Activated gamma-delta T cell treated with Interleukin-2 at 50 U/mL for 16 hours (primary cell): ENCODE measurements around the gene EXOC6B.

ENCODE experiments used
- DNase-seq: peaks from one replicate; pipeline ENCODE4 v3.0.0-alpha.2; 2020

Gene EXOC6B

GRCh38 chr2:72198532-72199241 lies 627.1 kb downstream of the EXOC6B start:
- no peak for DNase-seq

GRCh38 chr2:72193723-72194122 lies 632.1 kb downstream of the EXOC6B start:
- DNase-seq = no peak

DNA sequence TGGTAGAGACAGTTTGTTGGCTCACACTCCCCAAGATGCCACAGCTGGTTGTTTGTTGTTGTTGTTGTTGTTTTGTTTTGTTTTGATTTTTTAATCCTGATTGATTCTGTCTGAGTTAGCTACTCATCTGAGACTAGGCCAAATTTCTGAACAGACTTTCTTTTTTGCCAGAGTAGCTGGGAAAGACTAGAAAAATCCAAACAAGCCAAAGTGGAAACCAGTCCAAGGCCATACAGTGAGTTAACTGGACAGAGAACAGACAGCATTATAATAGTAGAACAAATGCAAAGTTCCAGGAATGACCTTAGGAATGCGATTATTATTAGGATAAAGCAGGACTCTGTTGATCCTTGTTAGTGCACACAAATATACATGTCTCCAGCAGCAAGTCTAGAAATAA lies 634.4 kb downstream of the EXOC6B start:
- no peak for DNase-seq

DNA sequence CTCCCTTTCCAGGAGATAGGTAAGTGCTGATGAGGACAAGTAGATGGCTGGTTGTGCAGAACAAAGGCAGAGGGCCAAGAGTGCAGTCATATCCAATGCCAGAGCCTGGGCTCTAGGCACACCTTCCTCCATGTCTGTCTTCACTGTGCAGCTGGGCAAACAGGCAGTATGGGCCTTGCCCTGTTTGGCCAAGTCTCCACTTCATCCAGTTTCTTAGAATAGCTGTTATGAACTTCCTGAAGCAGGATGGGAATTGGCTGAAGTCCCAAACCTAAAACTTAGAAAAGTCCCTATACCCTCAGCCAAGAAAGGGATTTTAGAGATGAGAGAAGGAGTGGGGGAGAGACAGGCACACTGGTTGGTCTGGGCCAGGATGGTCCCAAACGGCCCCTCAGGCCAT lies 640.6 kb downstream of the EXOC6B start:
- DNase-seq = no peak

GRCh38 chr2:72183466-72183865 lies 642.4 kb downstream of the EXOC6B start:
- no peak for DNase-seq

GRCh38 chr2:72183016-72183415 lies 642.8 kb downstream of the EXOC6B start:
- no peak for DNase-seq

GRCh38 chr2:72182547-72182946 lies 643.3 kb downstream of the EXOC6B start:
- DNase-seq = no peak

- no peak for DNase-seq
Measured at GRCh38 chr2:72181616-72182015, 644.2 kb downstream of the EXOC6B start.

GRCh38 chr2:72180351-72180750 lies 645.5 kb downstream of the EXOC6B start:
- no peak for DNase-seq

GRCh38 chr2:72178551-72178950 lies 647.3 kb downstream of the EXOC6B start:
- no peak for DNase-seq

GRCh38 chr2:72176281-72176680 lies 649.6 kb downstream of the EXOC6B start:
- DNase-seq = no peak

DNA sequence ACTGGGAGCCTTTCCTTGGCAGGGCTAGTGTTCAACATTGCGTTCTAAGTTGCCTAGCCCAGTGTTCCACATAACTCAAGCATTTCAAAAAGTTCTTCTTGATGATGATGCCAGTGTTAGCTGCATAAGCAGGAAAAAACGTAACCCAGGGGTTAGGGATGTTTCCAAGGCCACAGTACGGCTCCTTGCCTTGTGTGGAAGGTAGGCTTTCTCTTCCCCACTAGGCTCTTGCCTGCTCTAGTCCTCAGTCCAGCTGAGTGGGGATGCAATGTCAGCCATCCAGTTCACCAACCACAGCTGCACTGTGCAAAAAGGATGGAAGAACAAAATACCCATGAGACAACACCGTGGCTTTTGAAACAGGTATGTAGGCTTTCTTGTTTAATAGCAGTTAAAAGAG lies 650.2 kb downstream of the EXOC6B start:
- DNase-seq = no peak

DNA sequence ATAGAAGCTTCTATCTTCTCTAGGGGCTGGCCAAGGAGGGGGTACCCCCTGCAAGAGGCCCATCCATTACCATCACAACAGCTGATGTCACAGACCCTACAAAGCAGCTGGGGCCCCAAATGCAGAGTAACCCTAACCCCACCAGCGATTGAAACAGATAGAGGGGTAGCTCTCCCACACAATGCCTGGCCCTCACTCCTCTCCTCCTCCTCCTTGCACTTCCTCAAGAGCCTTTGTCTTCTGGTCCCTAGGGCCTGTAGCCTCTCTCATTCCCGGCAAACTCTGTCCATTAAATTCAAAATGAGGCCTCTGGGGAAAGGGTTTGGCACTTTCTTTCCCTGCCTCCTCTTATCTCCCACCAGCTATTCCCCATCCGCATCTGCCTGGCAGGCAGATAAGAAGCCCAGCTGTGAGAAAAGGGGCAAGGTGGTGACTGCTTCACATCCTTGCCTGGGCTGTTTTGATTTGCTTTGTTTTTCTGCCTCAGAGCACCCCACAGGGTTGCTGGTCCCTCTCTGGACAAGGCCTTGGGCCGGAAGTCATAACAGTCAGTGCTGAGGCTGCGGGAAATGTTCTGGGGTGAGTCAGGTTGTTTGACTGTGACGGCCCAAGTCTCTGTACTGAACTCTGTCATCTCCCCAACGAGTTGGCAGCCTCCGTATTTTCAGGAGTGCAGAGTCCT lies 652.1 kb downstream of the EXOC6B start:
- no peak for DNase-seq

DNA sequence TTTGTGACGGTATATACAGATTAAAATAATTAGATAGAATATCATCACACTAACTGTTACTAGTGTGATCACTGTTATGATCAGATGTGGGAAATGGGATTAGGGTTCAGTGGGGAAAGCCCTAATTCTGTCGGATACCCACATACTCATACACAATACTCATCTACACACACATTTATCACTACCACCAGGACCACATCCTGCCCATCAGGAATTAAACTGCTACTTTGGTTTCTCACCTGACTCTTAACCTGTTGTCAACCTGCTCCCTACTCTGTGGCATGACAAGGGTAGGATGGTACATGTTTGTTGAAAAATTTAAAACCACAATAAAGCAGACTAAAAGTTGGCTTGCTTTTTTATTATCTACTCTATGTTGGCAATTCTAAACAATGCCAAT lies 653.4 kb downstream of the EXOC6B start:
- DNase-seq = no peak

GRCh38 chr2:72166279-72166678 lies 659.6 kb downstream of the EXOC6B start:
- DNase-seq = no peak

GRCh38 chr2:72165792-72166191 lies 660.0 kb downstream of the EXOC6B start:
- DNase-seq = no peak

GRCh38 chr2:72162574-72162973 lies 663.3 kb downstream of the EXOC6B start:
- no peak for DNase-seq

DNA sequence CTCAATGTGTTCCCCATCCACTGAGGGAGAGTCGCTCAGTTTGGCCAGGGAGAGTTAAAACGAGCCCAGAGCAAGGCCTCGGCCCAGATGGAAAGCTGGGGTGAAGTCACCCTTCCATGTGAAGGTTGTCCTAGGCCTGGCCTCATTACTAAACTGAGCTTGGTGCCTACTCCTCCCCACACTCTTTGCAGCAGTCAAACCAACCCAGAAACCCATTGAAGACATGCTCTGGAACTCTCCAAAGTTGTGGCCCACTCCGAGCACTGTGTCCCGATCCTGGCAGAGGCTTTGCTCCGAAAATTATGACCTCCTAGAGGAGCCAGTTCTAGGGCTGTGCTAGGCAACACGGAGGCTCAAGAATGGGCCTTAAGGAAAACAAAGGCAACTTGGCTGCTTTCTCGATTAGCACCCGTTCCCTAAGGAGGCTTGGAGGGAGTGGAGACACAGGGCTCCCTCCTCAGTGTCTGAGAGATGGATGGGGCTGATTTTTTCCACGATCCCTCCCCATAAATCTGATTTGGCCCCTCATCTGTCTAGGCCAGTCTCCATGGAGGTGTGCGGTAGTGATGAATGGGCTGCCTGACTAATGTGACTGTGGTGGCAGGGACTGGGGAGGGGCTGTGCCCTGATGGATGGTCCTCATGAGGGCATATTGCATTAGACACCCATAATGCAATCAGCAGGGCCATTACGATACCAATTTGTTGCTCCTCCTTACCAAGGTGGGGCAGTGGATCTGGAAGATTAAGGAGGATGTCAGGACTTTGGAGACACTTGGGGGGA lies 666.4 kb downstream of the EXOC6B start:
- DNase-seq = no peak

- no peak for DNase-seq
Measured at GRCh38 chr2:72157871-72158771, 667.7 kb downstream of the EXOC6B start.

DNA sequence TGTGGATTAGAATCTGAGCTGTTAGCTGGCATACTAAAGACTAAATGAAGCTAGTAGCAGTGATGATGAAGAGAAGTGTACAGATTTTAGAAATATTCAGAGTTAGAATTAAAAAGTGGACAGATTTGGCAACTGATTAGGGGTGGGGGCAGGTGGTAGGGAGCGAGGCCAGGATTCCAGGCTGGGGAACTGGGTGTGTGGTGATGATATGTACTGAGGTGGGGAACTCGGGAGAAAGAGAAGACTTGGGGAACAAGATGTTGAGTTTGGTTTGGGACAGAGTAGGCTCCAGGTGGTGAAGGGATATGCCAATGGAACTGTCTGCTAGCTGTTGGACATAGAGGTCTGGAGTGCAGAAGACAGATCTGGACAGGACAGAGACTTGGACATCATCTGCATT lies 669.0 kb downstream of the EXOC6B start:
- no peak for DNase-seq

GRCh38 chr2:72155737-72156136 lies 670.1 kb downstream of the EXOC6B start:
- no peak for DNase-seq

- DNase-seq = no peak
Measured at GRCh38 chr2:72155151-72155550, 670.7 kb downstream of the EXOC6B start.
